ENCODE results near the gene ETS1.
A peak's percentile ranks its signal among the peaks of the same experiment; 100 is the strongest.

The ETS1 gene

DNA sequence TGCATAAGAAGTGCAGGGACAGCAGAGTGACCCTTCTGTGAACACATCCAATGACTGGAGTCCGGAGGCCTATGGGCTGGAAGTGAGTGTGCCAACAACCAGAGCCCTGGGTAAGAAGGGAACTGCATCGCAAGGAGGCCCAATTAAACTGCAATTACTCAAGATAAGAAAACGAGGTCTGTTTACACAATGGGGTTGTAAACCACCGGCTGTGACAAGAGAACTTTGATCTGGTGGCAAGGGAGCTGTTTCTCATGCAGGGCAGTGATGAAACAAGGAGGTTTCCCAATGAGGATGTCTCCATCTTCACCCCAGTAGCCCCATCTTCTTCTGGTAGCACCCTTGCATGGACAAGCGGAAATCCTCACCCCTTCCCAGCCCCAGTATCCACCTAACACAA lies 21.5 kb downstream of the ETS1 start:
- DNase-seq: no peak

- DNase-seq: no peak
Measured at GRCh38 chr11:128564642-128565245, 22.6 kb downstream of the ETS1 start.

- DNase-seq: no peak
Measured at GRCh38 chr11:128563942-128564641, 23.3 kb downstream of the ETS1 start.

GRCh38 chr11:128563308-128563707 lies 24.1 kb downstream of the ETS1 start:
- DNase-seq: no peak

DNA sequence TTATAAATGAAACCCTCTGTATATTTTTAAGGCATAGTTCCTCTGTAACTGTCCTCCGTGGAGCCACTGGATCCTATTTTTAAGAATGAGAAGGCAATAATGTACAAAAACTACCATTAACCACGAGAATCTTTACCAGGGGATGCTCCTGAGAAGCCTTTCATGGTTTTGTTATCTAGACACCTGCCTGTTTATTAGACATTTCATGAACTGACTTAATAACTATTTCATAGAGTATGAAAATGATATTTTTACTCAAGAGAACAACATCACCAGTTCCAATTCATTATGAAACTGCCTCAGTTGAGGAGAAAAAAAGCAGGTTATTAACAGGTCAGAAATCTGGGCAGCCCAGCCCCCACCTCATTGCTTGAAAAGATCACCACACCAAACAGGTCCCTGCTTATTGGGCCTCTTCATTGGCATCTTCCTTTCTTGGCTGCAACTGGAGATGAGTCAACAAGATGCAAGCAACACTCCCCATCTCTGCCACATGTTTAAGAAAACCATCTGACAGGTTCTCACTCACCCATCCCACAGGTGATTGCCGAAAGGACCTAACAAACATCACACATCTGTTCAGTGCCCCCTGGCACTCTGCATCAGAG lies 27.8 kb downstream of the ETS1 start:
- DNase-seq: no peak

GRCh38 chr11:128555606-128556005 lies 31.8 kb downstream of the ETS1 start:
- DNase-seq: no peak

DNA sequence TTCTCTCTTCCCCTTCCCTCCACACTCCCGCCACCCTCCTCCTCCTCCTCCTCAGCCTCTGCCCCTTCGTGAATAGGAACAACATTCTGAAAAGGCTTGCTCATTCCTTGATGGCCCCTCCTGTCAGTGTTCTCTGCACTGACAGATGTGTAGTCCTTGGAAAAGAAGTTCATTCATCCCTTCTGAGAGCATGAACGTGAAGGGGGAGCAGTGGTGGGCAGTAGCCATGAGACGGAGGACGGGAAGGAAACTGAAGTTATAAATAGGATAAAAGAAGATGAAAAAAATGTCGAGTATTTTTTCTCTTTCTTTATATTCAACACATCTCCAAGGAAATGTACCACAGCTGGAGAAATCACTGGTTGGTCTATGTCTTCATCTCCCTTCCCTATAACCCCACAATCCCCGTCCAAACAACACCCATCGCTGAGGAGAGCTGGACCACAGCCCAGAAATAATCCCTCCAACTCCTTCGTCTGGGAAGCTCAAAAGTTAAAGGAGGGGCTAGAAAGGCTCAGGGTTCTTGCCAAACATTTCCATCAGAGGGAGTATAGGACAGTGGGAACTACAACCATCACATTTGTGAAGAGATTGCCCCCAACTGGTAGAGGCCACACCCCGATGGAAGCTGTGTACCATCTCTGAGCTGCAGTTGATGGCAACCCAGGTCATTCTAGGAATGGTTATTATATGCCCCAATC lies 33.5 kb downstream of the ETS1 start:
- no peak for DNase-seq

DNA sequence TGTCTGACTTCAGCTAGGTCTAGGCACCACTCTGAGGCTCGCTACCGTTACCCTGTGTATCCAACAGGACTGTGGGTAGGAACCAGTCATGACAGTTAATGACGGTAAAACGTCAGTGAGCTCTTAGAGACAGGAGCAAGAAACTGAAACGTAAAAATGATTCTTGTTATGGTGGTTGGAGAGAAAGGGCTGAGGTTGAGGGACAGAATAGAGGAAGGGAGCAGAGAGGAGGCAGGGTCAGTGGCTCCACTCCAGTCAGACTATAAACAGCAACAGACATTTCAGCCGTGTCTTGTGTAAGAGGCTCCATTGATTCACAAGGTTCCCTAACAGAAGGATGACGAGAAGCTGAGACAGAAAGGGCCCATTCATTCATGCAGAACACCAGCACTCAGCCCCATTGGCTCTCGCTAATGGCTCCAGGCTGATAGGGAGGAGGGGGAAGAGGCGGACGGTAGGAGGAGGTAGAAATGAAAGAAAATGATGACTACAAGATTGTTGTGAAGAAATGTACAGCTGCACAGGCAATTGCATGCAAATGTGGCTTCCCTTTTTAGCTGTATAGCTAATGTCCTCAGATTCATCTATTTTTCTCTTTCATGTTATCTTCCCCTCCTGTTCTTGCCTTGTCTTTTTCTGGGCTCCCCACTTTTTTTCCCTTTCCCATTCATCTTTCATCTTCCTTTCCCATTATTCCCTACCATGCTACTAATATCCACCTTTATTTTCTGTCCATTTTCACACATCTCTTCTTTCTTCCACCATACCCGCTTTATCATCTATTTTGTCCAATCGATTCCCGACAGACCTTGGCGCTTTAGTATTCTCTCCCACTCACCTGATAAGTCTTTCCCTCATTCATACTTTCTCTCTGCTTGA lies 34.3 kb downstream of the ETS1 start:
- DNase-seq: peak; percentile 42 to 50

DNA sequence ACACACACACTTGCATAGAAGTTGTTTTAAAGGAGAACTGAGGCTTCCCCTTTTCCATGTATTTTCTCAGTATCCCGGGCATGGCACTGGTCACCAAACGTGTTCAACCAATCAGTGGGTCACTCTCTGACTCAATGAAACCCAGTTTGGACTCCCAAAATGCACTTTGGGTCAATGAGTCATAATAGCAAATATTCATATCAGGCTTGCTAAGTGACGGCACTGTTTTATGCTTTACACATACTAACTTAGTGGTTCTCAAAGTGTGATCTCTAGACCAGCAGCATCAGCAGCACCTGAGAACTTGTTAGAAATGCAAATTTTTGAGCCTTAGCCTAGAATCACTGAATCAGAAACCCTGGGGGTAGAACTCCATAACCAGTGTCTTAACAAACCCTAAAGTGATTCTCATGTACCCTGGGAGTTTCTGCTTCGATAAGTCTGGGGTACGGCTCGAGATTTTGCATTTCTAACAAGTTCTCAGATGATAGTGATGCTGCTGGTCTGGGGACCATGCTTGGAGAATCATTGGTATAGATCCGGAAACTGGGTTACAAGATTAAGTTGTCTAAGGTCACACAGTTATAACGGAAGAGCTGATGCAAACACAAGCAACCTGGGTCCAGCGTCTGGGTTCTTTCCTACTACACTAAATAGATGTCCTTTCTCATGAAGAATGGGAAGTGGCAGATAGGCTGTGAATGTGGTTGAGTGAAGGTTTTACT lies 35.6 kb downstream of the ETS1 start:
- DNase-seq: peak; percentile 65 to 68

DNA sequence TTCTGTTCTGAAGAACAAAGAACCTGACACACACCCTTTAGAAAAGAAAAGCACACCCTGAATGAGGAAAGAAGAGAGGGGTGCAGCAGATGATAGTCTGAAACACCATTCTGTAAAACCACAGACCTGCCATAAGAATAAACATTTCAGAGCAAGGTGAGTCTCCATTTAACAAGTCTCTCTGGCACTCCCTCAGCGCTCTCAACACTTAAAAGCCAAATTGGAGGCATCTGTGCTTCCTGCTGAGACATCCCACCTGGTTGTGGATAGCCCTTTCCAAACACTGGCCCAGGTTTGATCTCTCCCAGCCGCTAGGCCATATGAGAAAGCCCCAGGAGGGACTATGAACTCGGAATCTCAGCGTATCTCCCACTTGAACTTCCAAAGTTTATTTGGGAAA lies 36.3 kb downstream of the ETS1 start:
- peak in 1 of 2 experiments; percentile 39 for DNase-seq

GRCh38 chr11:128550261-128550821 lies 37.0 kb downstream of the ETS1 start:
- DNase-seq: peak; percentile 35 to 42

GRCh38 chr11:128549256-128549944 lies 38.0 kb downstream of the ETS1 start:
- peak; percentile 42 to 51 for DNase-seq

- peak; percentile 66 to 69 for DNase-seq
Measured at GRCh38 chr11:128548649-128549255, 38.6 kb downstream of the ETS1 start.

DNA sequence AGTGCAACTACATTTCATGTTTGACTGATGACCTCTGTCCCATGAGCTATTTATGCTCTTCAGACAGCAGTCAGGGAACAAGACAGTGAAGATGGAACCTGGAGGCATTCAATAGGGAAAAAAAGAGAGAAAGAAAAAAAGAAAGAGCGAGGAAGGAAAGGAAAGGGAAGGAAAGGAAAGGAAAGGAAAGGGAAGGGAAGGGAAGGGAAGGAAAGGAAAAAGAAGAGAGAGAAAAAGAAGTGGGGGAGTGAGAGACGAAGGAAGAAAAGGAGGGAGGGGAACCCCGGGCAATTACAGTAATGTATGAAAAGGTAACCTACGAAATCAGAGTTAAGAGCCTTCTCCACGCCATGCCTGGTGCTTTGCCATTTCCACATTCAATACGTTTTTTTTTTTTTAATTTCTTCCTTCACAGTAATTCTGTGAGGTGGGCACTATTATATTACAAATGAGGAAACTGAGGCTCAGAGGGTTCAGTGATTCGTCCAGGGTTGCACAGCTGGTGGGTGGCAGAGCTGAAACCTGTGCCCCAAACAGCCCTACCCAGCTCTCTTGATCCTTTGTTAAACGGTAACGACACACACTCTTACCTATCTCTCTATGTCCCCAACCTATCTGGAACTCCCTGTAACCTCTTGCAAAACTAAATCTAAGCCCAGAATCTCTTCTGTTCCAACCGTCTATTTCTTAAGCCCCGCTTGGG lies 39.3 kb downstream of the ETS1 start:
- DNase-seq: no peak

GRCh38 chr11:128546916-128547315 lies 40.4 kb downstream of the ETS1 start:
- no peak for DNase-seq

DNA sequence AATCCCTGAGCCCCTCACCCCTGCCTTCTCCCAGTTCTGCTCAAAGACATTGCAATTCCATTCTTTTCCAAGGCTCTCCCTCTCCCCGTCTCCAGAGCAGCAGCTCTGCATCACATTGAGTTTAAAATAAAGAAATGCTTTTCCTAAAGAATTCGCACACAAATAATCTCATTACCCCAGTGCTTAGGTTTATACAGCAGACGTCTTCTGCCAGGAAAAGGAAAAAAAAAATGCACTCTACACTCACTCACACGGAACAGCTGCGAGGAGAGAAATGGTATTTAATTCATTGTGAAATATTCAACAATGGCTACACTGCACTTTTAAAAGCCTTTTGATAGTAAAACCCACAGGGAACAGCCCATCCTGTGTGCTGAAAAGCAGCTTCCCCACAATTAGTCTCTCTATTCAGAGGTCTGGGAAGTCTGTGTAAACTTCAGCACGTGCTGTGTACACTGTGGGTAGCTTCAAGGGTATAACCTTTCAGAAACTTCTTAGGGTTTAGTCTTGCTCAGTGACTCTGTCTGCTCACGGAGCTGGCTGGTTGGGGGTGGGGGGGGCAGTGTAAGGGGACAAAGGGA lies 42.8 kb downstream of the ETS1 start:
- peak in 1 of 2 experiments; percentile 44 for DNase-seq

GRCh38 chr11:128540469-128540868 lies 46.9 kb downstream of the ETS1 start:
- no peak for DNase-seq

DNA sequence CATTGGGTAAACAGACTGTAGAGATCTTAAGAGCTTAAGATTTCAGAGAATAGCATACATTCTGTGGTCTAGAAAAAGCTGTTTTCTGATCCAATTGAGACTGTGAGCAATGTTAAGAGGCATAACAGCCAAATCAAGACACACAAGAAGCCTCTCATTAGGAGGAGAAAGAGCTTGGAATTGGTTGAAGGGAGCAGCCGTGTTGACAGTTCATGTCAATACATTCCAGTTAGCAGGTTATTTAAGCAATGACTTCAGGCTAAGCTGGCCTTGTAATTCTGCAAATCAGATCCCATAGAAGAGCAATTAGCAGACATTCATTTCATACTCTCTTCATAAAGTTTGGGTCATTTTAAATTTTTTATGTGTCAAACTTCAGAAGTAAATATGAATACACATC lies 50.9 kb downstream of the ETS1 start:
- no peak for DNase-seq

All from activated T-cell treated with anti-CD3 and anti-CD28 coated beads, Interleukin-2, amount 50 U/mL, for 48 hours (primary cell).